Measurements from ENCODE around the gene RPP40.

- TF ChIP-seq POLR2A (IDR thresholded peaks at IDR 0.05) (no peak), CTCF (IDR thresholded peaks at IDR 0.05) (no peak)
Measured at GRCh38 chr6:5011346-5011745, 7.5 kb upstream of the RPP40 start.
